Neural cell (in vitro differentiated cells): ENCODE results near the gene NFX1. TPM values are rescaled to one million over a fixed set of nuclear protein-coding genes. Genes with fewer than 3 reads are reported as not detected.
"Not testable (repeated sequence)": the region's sequence is repeated elsewhere in the genome, so short reads cannot be mapped to it uniquely, and the experiment has no call there.

Experiments used
- H2AFZ ChIP-seq: fragments of 200-600, 300-800 bp; sonication (generic), shearing (Covaris generic); 2 replicates; pipeline ENCODE4 v1.6.0; 2014; ENCODE audit warnings: low read depth, mild to moderate bottlenecking, antibody characterized with exemption, low read length, moderate library complexity
- H3F3A ChIP-seq: fragments of 200-600 bp; shearing (Covaris generic); 2 replicates; pipeline ENCODE4 v1.6.1; 2016; ENCODE audit warnings: mild to moderate bottlenecking, moderate library complexity, mixed read lengths, antibody characterized with exemption, low read length; ENCODE audit not compliant: insufficient read depth, poor library complexity, severe bottlenecking
- H3K27ac ChIP-seq: fragments of 200-600, 300-800 bp; sonication (generic), shearing (Covaris generic); 2 replicates; pipeline ENCODE4 v1.5.1; 2014; ENCODE audit warnings: mild to moderate bottlenecking, low read length, moderate library complexity
- H3K27me3 ChIP-seq: fragments of 300-800, 200-600 bp; sonication (generic), shearing (Covaris generic); 2 replicates; pipeline ENCODE4 v1.6.0; 2014; ENCODE audit warnings: mild to moderate bottlenecking, low read depth, low read length, moderate library complexity; ENCODE audit not compliant: insufficient read depth
- H3K36me3 ChIP-seq: fragments of 300-800, 200-600 bp; sonication (generic), shearing (Covaris generic); 2 replicates; pipeline ENCODE4 v1.5.1; 2014; ENCODE audit warnings: mild to moderate bottlenecking, antibody characterized with exemption, low read length, moderate library complexity; ENCODE audit not compliant: insufficient read depth
- H3K4me2 ChIP-seq: fragments of 300-800, 200-600 bp; sonication (generic), shearing (Covaris generic); 2 replicates; pipeline ENCODE4 v1.6.0; 2014; ENCODE audit warnings: mild to moderate bottlenecking, low read length
- H3K4me3 ChIP-seq: fragments of 300-800, 200-600 bp; sonication (generic), shearing (Covaris generic); 2 replicates; pipeline ENCODE4 v1.5.1; 2014; ENCODE audit warnings: mild to moderate bottlenecking, low read length, moderate library complexity
- H3K79me2 ChIP-seq: fragments of 200-600 bp; shearing (Covaris generic); replicated peaks from 2 replicates; pipeline ENCODE4 v1.6.0; 2014; ENCODE audit warnings: mild to moderate bottlenecking, low read length, moderate library complexity; ENCODE audit not compliant: insufficient read depth
- H3K9ac ChIP-seq: fragments of 300-800, 200-600 bp; sonication (generic), shearing (Covaris generic); 2 replicates; pipeline ENCODE4 v1.6.1; 2016; ENCODE audit warnings: mild to moderate bottlenecking, low read length, mixed read lengths
- H3K9me2 ChIP-seq: fragments of 200-600 bp; shearing (Covaris generic); 2 replicates; pipeline ENCODE4 v1.6.1; 2016; ENCODE audit warnings: mild to moderate bottlenecking, low read length, mixed read lengths; ENCODE audit not compliant: insufficient read depth
- H3K9me3 ChIP-seq: fragments of 200-600, 300-800 bp; sonication (generic), shearing (Covaris generic); 2 replicates; pipeline ENCODE4 v1.6.1; 2016; ENCODE audit warnings: mild to moderate bottlenecking, mixed run types, low read length, moderate library complexity, mixed read lengths
- H4K20me1 ChIP-seq: fragments of 200-600 bp; shearing (Covaris generic); 2 replicates; pipeline ENCODE4 v1.6.1; 2016; ENCODE audit warnings: mild to moderate bottlenecking, mixed run types; ENCODE audit not compliant: insufficient read depth
- CTCF ChIP-seq: fragments of 450-650 bp; IDR thresholded peaks from 2 replicates; pipeline ENCODE4 v1.5.1; 2014; ENCODE audit warnings: antibody characterized with exemption, mild to moderate bottlenecking, moderate library complexity; ENCODE audit not compliant: poor library complexity, severe bottlenecking
- EP300 ChIP-seq: fragments of 450-650 bp; conservative IDR thresholded peaks from 2 replicates; pipeline ENCODE4 v1.6.1; 2014; ENCODE audit warnings: antibody characterized with exemption, mild to moderate bottlenecking, moderate library complexity; ENCODE audit not compliant: poor library complexity, severe bottlenecking
- EZH2 ChIP-seq: fragments of 200-600, 300-800 bp; shearing (Covaris generic), sonication (generic); IDR thresholded peaks from 2 replicates; pipeline ENCODE4 v1.6.1; 2014; ENCODE audit warnings: antibody characterized with exemption, low read length, borderline replicate concordance, mild to moderate bottlenecking; ENCODE audit not compliant: insufficient read depth, poor library complexity, severe bottlenecking
- MXI1 ChIP-seq: fragments of 450-650 bp; conservative IDR thresholded peaks from 2 replicates; pipeline ENCODE4 v1.6.1; 2014; ENCODE audit warnings: antibody characterized with exemption, mild to moderate bottlenecking; ENCODE audit not compliant: poor library complexity, severe bottlenecking
- POLR2AphosphoS5 ChIP-seq: IDR thresholded peaks from 2 replicates; pipeline ENCODE4 v1.6.1; 2012
- RAD21 ChIP-seq: fragments of 450-650 bp; conservative IDR thresholded peaks from 2 replicates; pipeline ENCODE4 v1.6.1; 2014; ENCODE audit warnings: antibody characterized with exemption, mild to moderate bottlenecking, moderate library complexity
- REST ChIP-seq: IDR thresholded peaks from 2 replicates; pipeline ENCODE4 v1.6.1; 2012; ENCODE audit warnings: borderline replicate concordance
- SMC3 ChIP-seq: fragments of 450-650 bp; conservative IDR thresholded peaks from 2 replicates; pipeline ENCODE4 v1.6.1; 2014; ENCODE audit warnings: antibody characterized with exemption, mild to moderate bottlenecking, moderate library complexity; ENCODE audit not compliant: poor library complexity
- TAF1 ChIP-seq: IDR thresholded peaks from 2 replicates; pipeline ENCODE4 v1.6.1; 2012; ENCODE audit warnings: low read depth
- polyA plus RNA-seq: library from polyadenylated mRNA; depleted of rRNA; stranded (reverse); fragments of >200 nt; gene quantifications from 2 replicates; pipeline ENCODE4 v1.2.3, GENCODE V29; 2014

The NFX1 gene
- polyA plus RNA-seq, 1 donor from 2014 or later, result 14.7 TPM

GRCh38 chr9:33315371-33315770 is 25.1 kb downstream of the NFX1 start:
- no peak for TF ChIP-seq RAD21
- TF ChIP-seq MXI1, result no peak
- TF ChIP-seq EZH2, result no peak
- no peak for TF ChIP-seq SMC3
- no peak for TF ChIP-seq CTCF
- no peak for TF ChIP-seq EP300
- TF ChIP-seq REST, result no peak
- TF ChIP-seq POLR2AphosphoS5, result no peak

GRCh38 chr9:33317136-33317535 is 26.8 kb downstream of the NFX1 start:
- H3K79me2 ChIP-seq, H3K27me3 ChIP-seq, H2AFZ ChIP-seq, H3K27ac ChIP-seq, H3K4me2 ChIP-seq, H3K4me3 ChIP-seq, H3K9me2 ChIP-seq, H3K9ac ChIP-seq, H3K36me3 ChIP-seq, H3F3A ChIP-seq, H4K20me1 ChIP-seq, H3K9me3 ChIP-seq: not testable (repeated sequence)

More at GRCh38 chr9:33315371-33315770, 25.1 kb downstream of the NFX1 start:
- Histone ChIP-seq H4K20me1 (no peaks in the 10 kb centered on the region), H3K4me3 (no peak overlapping the region), H3K9me2 (no peaks in the 10 kb centered on the region), H3K4me2 (no peak overlapping the region), H3K9ac (no peak overlapping the region), H2AFZ (no peak overlapping the region), H3K27me3 (no peaks in the 10 kb centered on the region), H3K79me2 (no peaks in the 10 kb centered on the region), H3K9me3 (no peaks in the 10 kb centered on the region), H3F3A (no peaks in the 10 kb centered on the region), H3K36me3 (peaks cover 15% of the 10 kb centered on the region), H3K27ac (no peak overlapping the region)

- TF ChIP-seq TAF1 (no peak), SMC3 (no peak), EZH2 (no peak), RAD21 (no peak), CTCF (no peak), POLR2AphosphoS5 (no peak), EP300 (no peak), MXI1 (no peak), REST (no peak)
- Histone ChIP-seq H3K27ac (no peak overlapping the region), H3K9me2 (no peaks in the 10 kb centered on the region), H3K4me3 (no peak overlapping the region), H4K20me1 (no peaks in the 10 kb centered on the region), H3K9me3 (no peaks in the 10 kb centered on the region), H3K4me2 (no peak overlapping the region), H3K79me2 (no peaks in the 10 kb centered on the region), H3F3A (no peaks in the 10 kb centered on the region), H3K36me3 (peaks cover 4% of the 10 kb centered on the region), H3K9ac (no peak overlapping the region), H2AFZ (no peak overlapping the region), H3K27me3 (no peaks in the 10 kb centered on the region)
Observed at GRCh38 chr9:33318225-33318624, 27.9 kb downstream of the NFX1 start.
